Stimulated activated CD4-positive, alpha-beta T cell treated with anti-CD3 and anti-CD28 coated beads, Interleukin-15, amount 100 ng/mL, for 1 hour (primary cell): ENCODE data around the gene PTPN23.
A peak's percentile ranks its signal among the peaks of the same experiment; 100 is the strongest.

Experiments used
- DNase-seq, 2 donors: peaks; one replicate each; pipeline ENCODE4 v3.0.0-alpha.2; 2020; ENCODE audit warnings: low read depth in 1 of 2, low spot score in 1 of 2

Gene PTPN23

GRCh38 chr3:47419083-47420043, 38.5 kb downstream of the PTPN23 start:
- DNase-seq = no peak

GRCh38 chr3:47420044-47420430, 39.2 kb downstream of the PTPN23 start:
- DNase-seq = no peak

GRCh38 chr3:47420511-47421484, 40.0 kb downstream of the PTPN23 start:
- DNase-seq = peak; percentile 70 to 79

GRCh38 chr3:47421741-47422649, 41.2 kb downstream of the PTPN23 start:
- no peak for DNase-seq

- no peak for DNase-seq
Observed at GRCh38 chr3:47422743-47423142, 41.9 kb downstream of the PTPN23 start.

GRCh38 chr3:47423548-47424145, 42.8 kb downstream of the PTPN23 start:
- DNase-seq = no peak

- no peak for DNase-seq
Observed at GRCh38 chr3:47424434-47425382, 43.9 kb downstream of the PTPN23 start.

- DNase-seq = no peak
Observed at GRCh38 chr3:47425383-47425778, 44.6 kb downstream of the PTPN23 start.

- DNase-seq = no peak
Observed at GRCh38 chr3:47425959-47426358, 45.1 kb downstream of the PTPN23 start.

GRCh38 chr3:47427866-47428265, 47.0 kb downstream of the PTPN23 start:
- no peak for DNase-seq

GRCh38 chr3:47428662-47429061, 47.8 kb downstream of the PTPN23 start:
- DNase-seq = no peak

GRCh38 chr3:47429476-47430270, 48.9 kb downstream of the PTPN23 start:
- DNase-seq = no peak

- no peak for DNase-seq
Observed at GRCh38 chr3:47430606-47431005, 49.8 kb downstream of the PTPN23 start.

- no peak for DNase-seq
Observed at GRCh38 chr3:47431225-47431624, 50.4 kb downstream of the PTPN23 start.

- DNase-seq = no peak
Observed at GRCh38 chr3:47432673-47433072, 51.9 kb downstream of the PTPN23 start.

- no peak for DNase-seq
Observed at GRCh38 chr3:47433796-47434195, 53.0 kb downstream of the PTPN23 start.

- no peak for DNase-seq
Observed at GRCh38 chr3:47434849-47435248, 54.0 kb downstream of the PTPN23 start.

GRCh38 chr3:47436180-47436579, 55.4 kb downstream of the PTPN23 start:
- no peak for DNase-seq
